Measurements from ENCODE around the gene TBXAS1.

The TBXAS1 gene

DNA sequence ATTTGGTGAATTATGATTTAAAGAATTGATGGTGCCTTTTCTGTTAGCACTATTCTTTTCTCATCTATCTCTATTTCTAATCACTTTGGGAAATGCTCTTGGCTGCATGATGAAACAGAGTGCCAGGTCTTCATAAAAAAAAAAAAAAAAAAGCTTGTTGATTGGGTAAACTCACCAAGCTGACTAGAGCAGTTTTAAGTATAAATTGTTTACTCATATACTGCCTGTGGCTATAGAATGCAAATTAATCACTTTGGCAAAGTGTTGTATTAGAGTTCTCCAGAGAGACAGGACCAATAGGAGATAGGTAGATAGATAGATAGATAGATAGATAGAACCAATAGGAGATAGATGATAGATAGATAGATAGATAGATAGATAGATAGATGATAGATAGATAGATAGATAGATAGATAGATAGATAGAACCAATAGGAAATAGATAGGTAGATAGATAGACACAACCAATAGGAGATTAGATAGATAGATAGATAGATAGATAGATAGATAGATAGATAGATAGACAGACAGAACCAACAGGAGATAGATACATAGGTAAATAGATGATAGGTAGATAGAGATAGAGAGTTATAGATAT lies 20.1 kb upstream of the TBXAS1 start:
- H3K4me3 ChIP-seq (ENCODE audit: low read depth, low read length), result no peak overlapping the region
- TF ChIP-seq, protein P1, sequence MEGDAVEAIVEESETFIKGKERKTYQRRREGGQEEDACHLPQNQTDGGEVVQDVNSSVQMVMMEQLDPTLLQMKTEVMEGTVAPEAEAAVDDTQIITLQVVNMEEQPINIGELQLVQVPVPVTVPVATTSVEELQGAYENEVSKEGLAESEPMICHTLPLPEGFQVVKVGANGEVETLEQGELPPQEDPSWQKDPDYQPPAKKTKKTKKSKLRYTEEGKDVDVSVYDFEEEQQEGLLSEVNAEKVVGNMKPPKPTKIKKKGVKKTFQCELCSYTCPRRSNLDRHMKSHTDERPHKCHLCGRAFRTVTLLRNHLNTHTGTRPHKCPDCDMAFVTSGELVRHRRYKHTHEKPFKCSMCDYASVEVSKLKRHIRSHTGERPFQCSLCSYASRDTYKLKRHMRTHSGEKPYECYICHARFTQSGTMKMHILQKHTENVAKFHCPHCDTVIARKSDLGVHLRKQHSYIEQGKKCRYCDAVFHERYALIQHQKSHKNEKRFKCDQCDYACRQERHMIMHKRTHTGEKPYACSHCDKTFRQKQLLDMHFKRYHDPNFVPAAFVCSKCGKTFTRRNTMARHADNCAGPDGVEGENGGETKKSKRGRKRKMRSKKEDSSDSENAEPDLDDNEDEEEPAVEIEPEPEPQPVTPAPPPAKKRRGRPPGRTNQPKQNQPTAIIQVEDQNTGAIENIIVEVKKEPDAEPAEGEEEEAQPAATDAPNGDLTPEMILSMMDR (IDR thresholded peaks at IDR 0.05; ENCODE audit: low read depth, low read length, missing control alignments), result no peak
- no peak for DNase-seq (ENCODE audit: low read depth)
- in situ Hi-C loops (cut with HindIII; ENCODE audit: low sequenced_read_pairs), result no loop called here

DNA sequence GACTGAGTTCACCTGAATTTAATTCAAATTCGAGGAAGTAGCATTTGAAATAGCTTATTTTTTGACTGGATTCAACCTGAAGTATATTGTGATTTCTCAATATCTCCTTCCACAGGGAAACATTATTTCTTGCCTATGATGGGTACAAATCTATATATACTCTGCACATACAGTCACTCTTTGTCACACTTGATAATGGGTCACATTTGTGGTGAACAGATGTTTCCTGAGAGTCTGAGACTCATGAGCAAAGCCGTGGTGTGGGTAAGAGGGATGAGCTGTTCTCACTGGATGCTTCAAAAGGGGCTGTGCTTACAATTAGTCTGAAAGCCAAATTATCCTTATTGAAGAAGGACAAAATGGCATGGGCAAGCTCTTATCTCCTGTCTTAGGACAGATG lies 18.0 kb upstream of the TBXAS1 start:
- no peak for DNase-seq (ENCODE audit: low read depth)
- H3K4me3 ChIP-seq (ENCODE audit: low read depth, low read length), result no peak overlapping the region
- in situ Hi-C loops (cut with HindIII; ENCODE audit: low sequenced_read_pairs), result no loop called here
- TF ChIP-seq, protein P1 (IDR thresholded peaks at IDR 0.05; ENCODE audit: low read depth, low read length, missing control alignments), result no peak

DNA sequence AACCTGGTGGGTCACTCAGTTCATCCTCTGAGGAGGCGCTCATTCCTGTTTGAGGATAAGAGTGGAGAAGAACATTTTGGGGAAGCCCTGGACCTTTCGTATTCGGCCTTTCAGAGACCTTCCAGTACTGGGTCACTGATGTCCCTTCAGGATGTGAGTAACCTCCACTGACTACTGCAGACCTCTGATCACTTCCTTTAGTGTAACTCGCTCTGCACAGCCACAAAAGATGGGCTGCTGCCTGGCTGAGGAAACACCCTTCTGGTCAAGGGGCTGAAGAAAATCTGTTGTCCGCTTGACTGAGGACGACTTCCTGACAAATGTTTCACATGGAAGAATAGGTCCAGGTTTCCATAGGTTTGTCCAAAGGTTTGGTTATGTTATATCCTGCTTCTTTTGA lies 15.9 kb upstream of the TBXAS1 start:
- TF ChIP-seq, protein P1 (IDR thresholded peaks at IDR 0.05; ENCODE audit: low read depth, low read length, missing control alignments), result no peak
- no peak for DNase-seq (ENCODE audit: low read depth)
- in situ Hi-C loops (cut with HindIII; ENCODE audit: low sequenced_read_pairs), result no loop called here

DNA sequence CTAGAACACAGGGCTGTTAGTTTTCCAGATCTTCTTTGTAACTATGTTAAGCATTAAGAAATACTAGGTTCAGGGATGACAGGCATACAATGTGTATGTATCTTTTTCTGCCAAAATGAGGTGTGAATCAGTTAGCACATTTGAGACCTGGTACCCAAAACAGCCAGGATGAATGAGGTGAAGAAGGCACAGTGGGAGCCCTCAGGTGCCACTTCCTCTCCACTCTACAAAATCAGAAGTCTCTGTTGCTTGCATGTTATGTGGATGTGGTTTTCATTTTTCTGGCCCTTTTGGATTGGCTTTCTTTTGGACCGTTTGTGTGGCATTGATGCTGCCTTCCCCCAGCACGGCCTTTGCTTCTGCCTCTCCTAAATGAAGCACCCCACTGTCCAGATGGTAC lies 15.4 kb upstream of the TBXAS1 start:
- DNase-seq (ENCODE audit: low read depth), result no peak
- H3K4me3 ChIP-seq (ENCODE audit: low read depth, low read length), result no peak overlapping the region
- in situ Hi-C loops (cut with HindIII; ENCODE audit: low sequenced_read_pairs), result no loop called here
- TF ChIP-seq, protein P1 (IDR thresholded peaks at IDR 0.05; ENCODE audit: low read depth, low read length, missing control alignments), result no peak

More for the DNA sequence above, 15.9 kb upstream of the TBXAS1 start:
- no peak overlapping the region for H3K4me3 ChIP-seq (ENCODE audit: low read depth, low read length)

DNA sequence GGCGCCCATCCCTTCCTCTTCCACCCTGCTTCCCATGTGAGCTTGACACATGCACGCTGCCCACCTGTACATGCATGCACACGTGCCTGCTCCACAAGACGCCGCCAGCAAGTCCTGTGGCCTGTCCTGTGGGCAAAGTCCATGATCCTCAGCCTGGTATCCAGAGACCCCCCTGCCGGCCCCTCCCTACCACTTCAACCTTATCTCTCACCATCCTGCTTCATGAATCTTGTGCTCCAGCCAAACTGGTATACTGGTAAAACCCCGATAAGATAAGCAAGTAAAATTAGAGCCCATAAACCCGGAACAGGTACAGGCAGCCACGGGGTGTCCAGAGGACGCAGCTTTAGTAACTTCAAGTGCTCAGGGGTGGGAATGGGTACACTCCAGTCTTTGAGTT lies 11.8 kb upstream of the TBXAS1 start:
- no peak overlapping the region for H3K4me3 ChIP-seq (ENCODE audit: low read depth, low read length)
- TF ChIP-seq, protein P1 (IDR thresholded peaks at IDR 0.05; ENCODE audit: low read depth, low read length, missing control alignments), result no peak
- in situ Hi-C loops (cut with HindIII; ENCODE audit: low sequenced_read_pairs), result no loop called here
- no peak for DNase-seq (ENCODE audit: low read depth)

DNA sequence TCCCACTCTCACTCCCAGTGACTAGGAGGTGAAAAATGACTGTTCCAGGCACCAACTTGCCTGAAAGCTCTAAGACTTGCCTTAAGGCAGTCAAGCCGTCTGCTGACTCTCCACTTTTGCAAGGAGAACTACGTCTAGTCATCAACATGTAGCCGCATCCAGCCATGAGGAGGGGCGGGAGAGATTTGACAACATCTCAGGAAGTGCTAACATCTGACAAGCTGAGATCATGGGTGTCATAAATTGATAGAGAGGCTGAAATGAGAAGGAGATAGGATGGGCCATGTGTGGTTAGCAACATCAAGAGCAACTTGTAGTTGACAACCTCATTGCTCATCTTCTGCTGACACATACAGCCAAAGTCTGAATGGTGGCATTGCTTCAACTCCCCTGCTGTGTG lies 9.0 kb upstream of the TBXAS1 start:
- DNase-seq (ENCODE audit: low read depth), result no peak
- no peak overlapping the region for H3K4me3 ChIP-seq (ENCODE audit: low read depth, low read length)
- in situ Hi-C loops (cut with HindIII; ENCODE audit: low sequenced_read_pairs), result no loop called here
- TF ChIP-seq, protein P1 (IDR thresholded peaks at IDR 0.05; ENCODE audit: low read depth, low read length, missing control alignments), result no peak
